ENCODE results near the gene DAB2IP.

DAB2IP gene

DNA sequence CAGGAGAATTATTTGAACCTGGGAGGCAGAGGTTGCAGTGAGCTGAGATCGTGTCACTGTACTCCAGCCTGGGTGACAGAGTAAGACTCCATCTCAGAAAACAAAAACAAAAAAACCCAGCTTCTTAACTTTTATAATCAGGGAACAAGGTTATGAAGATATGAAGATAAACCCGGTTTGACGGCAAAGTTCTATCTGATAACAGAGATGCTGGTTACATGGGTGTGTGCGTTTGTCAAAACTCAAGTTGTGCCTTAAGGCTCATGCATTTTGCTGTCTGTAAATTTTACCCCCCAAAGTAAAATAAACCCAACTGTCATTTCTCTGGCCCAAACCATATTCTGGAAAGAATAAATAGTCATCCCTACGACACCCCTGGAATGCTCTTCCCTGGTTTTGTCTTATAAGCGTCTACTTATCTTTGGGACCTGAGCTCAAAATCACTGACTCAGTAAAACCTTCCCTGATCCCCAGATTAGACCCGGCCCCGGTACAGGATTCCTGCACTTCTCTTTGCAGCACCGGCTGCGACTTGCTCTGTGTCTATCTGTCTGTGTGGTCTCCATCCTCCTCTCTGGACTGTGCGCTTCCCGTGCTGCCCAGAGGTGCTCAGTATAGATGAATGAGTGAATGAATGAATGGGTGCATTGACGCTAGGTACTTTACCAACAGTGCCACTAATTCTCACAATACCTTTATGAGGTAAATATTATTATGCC, 172.2 kb downstream of the DAB2IP start:
- no peak for DNase-seq

DNA sequence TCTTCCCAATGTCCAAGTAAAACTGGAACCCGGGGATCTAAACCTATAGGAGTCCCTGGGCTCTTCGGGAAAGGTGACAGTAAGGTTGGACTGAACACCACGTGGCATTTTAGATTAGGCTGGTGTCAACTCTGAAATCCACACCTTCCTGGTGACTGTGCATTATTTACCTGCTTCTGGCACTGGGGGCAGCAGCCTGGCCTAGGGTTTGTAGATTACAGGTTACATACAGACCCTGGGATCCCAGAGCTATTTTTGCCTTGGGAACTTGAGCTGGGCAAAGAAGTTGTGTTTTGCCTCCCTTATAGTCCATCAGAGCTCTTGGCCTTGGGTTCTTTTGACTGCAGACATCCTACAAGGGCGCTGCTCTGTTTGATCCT, 173.2 kb downstream of the DAB2IP start:
- no peak for DNase-seq

DNA sequence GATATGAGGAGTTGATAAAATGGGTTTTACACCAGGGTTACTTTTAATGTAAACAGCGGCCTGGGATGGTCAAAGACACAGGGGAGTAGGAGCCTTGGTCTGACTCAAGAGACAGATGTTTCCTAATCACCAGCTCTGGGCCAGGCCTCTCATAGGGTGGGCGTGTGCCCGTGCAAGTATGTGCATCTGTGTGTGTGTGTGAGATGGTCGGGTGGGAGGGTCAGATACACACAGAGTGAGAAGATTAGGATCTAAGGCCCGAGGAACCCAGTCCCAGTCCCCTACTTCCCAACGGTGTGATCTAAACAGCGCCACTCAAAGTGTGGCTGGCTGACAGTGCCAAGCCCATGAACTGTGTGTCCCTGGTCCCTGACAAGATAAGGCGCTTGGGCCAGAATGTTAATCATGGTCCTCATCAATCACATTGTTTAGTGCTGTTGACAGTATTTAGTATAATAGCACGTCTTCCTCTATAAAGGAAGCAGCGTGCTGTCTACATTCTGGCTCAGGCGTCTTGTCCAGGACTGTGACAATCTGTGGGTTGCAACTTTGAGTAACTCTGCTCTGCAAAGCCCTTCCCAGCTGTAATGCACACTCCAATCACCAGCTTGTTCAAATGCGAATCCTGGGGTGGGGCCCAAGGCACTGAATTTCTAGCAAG, 173.7 kb downstream of the DAB2IP start:
- no peak for DNase-seq

DNA sequence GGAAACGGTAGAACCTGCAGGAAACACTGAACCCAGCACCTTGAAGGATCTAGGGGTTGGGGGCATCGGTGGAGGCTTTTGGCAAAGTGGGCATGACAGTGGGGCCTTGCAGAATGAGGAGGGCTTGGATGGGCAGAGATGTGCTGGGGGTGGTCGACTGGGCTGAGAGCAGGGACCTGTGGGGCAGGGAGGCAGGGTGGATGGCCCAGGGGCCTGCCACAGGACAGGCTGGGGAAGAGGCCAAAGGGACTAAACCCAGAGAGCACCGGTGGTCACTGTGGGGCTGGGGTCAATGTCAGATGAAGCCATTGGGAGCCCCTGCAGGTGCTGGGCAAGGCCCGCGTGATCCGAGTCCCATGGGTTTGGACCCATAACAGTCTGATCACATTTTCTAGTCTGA, 175.3 kb downstream of the DAB2IP start:
- DNase-seq: no peak

DNA sequence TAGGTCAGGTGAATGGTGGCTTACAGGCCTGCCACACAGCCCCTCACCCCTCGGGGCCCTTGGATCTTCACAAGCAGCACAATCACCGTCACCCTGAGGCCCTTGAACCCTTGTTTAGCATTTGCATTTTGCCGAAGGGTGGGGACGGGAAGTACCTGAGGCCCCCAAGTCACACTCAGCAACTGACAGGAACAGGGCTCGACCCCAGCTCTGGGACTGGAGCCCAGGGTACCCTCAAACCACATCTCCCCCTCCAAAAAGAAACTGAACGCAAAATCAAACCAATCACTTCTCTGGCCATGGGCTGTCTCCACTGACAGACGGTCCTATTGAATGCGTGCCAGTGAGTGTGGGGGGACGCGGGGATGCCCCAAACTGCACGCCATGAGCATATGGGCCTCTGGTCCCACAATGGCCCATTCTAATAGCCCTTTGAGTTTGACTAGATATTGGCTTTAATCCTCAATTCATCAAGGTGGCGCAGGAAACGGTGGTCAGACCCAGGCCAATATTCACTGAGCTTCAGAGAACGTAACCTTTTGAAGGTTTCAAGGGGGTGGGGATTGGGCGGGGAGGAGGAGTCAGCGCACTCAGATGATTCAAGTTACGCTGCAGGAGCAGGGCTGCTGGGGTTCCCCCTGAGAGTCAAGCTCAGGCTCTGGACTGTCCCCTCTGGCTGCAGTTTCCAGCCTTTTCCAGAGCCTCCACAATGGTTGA, 176.0 kb downstream of the DAB2IP start:
- no peak for DNase-seq

DNA sequence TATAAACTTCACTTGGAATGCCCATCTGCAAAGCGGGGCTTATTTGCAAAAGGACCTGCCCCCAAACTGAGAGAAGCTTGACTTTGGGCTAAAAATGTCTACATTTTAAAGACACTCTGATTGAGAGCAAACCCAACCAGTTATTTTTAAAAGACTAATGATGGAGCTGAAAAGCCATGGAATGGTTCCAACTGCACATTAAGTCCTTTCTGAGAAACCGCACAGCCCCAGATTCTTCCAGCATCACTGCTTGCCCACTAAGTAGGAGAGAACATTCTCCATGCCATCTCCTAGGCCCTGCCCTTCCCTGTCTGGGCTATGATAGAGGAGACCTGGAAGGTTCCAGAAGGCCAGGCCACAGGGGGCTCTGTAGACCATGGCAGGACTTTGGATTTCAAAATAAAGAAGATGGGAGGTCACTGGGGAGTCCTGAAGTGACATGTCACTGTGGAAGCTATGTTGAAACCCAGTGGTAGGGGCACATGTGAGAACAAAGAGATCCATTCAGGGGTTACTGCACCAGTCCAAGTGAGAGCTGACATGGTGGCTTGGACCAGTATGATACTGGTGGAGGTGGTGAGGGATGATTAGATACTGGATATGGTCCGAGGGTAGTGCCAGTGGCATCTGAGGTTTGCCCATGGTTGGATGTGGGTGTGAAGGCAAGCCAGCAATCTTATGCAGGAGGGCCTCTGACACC, 179.2 kb downstream of the DAB2IP start:
- no peak for DNase-seq

DNA sequence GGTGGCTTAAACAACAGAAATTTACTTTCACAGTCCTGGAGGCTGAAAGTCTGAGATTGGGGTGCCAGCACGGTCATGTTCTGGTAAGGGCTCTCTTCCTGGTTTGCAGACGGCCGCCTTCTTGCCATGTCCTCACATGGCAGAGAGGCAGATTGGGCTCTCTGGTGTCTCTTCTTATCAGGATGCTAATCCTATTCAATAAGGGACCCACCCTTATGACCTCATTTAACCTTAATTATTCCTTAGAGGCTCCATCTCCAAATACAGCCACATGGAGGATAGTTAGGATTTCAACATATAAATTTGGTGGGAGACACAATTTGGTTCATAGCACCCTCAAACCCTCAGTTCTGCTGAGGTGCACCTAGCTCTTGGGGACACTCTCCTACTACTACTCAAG, 180.4 kb downstream of the DAB2IP start:
- DNase-seq: no peak

DNA sequence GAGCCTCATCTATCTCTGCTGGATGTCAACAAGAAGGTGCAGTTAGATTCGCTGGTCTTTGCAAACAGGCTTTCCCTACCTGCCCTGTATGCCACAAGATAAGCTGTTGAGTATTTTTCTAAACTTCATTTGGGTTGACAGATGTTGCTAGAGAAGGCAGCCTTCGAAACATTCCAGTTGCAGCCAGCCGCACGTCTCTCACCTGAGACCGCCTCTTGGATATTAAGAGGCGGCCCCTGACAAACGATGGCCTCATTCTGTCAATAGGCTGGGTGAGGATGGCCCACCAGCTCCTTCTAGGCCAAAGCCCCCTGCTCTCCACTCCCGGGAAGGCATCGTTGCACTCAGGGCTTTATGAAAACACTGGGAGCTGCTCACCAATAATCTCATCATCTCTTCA, 181.6 kb downstream of the DAB2IP start:
- no peak for DNase-seq
